HG03558 (cell line): Measurements from ENCODE around the gene UST.
"Not testable (repeated sequence)": the region's sequence is repeated elsewhere in the genome, so short reads cannot be mapped to it uniquely, and the experiment has no call there.

ENCODE experiments used
- ATAC-seq: cut with Tn5 transposase; IDR thresholded peaks from one replicate; pipeline ENCODE4 v1.9.1; 2021; ENCODE audit warnings: moderate number of reproducible peaks; ENCODE audit not compliant: unreplicated experiment; ENCODE audit errors: extremely low read depth

The UST gene

GRCh38 chr6:148987982-148988381, 241.2 kb downstream of the UST start:
- ATAC-seq: no peak

DNA sequence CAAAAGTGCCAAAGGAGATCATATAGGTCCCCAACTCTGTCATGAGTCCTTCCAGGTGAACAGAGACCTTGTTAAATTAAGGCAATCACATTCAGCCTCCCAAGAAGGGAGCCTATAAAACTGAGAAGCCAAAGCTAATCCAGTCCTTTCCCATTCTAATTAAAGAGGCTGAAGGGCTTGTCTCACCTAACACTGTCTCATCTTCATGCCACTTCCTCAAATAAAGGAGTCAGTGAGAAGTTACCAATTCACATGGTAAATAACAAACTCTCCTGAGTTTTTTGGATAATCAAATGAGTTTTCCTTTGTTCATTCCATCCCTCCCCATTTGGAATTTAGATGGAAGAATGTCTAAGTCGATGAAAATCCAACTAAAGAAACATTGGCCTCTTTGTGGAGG, 242.8 kb downstream of the UST start:
- no peak for ATAC-seq

- no peak for ATAC-seq
Measured at GRCh38 chr6:148990403-148990802, 243.6 kb downstream of the UST start.

DNA sequence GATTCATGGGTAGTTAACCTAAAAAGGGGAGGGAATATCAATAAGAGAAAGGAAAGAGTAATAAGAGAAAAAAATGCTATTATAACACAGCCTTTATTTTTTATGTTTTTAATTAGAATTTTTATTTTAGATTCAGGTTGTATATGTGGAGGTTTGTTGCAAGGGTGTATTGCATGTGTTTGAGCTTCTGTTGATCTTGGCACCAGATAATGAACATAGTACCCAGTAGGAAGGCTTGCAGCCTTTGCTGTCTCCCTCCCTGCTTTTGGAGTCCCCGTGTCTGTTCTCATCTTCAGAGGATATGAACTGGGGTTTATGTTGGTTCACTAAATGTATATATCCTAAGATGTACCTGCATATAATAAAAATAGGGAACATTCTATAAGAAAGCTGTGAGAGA, 250.0 kb downstream of the UST start:
- no peak for ATAC-seq

GRCh38 chr6:148997865-148998264, 251.0 kb downstream of the UST start:
- no peak for ATAC-seq

DNA sequence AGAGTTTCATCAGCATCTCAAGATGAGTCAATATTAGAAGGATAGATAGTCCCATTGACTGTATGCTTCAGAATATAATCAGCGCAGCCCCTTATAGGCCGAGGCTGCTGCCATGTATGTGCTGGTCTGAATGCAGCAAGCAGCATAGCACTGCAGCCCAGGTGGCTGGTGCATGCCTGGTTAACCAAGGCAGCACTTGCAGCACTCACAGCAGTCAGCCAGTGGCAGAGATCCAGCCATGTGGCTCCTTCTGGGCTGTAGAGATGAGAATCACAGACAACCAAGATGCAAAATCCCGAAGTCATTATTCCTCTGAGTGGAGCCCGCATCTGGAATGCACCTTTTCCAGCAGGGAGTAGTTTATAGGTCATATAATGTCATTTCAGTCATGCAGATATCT, 251.9 kb downstream of the UST start:
- ATAC-seq: no peak

DNA sequence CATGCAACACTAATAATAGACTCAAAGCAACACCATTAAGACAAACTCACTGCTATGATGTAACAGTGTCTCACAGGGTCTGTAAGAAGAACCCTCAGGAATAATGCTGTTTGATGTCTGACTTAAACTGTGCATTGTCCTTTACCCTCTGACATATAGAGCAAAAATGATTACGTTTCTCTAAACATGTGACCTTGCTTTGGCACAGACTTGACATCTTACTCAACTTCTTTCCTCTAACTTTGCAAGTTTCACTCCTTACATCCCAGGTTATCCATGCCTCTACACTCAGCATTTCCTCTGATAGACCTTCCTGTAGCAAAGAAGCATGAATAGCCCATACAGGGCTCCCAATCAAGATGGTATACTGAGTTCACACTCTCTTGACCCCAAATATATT, 252.7 kb downstream of the UST start:
- no peak for ATAC-seq

- ATAC-seq: no peak
Measured at GRCh38 chr6:148999929-149000468, 253.2 kb downstream of the UST start.

- no peak for ATAC-seq
Measured at GRCh38 chr6:149001422-149001821, 254.6 kb downstream of the UST start.

- ATAC-seq: no peak
Measured at GRCh38 chr6:149003560-149003959, 256.7 kb downstream of the UST start.

DNA sequence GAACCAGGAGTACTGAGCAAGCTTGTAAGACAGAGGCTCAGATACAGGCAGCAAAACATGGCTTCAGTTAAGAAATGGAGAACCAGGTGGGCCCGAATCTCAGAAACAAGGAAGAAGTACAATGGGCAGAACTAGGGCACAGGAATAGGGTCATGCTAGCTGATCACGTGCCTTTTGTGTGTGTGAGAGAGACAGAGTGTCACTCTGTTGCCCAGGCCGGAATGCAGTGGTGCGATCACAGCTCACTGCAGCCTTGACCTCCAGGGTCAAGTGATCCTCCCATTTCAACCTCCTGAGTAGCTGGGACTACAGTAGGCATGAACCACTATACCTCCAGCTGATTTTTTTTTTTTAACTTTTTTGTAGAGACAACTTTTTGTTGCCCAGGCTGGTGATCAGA, 257.8 kb downstream of the UST start:
- ATAC-seq: no peak

DNA sequence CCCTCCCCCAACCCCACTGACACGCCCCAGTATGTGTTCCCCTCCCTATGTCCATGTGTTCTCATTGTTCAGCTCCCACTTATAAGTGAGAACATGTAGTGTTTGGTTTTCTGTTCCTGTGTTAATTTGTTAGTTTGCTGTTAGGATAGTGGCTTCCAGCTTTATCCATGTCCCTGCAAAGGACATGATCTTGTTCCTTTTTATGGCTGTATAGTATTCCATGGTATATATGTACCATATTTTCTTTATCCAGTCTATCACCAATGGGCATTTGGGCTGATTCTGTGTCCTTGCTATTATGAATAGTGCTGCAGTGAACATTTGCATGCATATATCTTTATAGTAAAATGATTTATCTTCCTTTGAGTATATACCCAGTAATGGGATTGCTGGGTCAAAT, 259.4 kb downstream of the UST start:
- not testable (repeated sequence) for ATAC-seq

- no peak for ATAC-seq
Measured at GRCh38 chr6:149006671-149007070, 259.8 kb downstream of the UST start.

DNA sequence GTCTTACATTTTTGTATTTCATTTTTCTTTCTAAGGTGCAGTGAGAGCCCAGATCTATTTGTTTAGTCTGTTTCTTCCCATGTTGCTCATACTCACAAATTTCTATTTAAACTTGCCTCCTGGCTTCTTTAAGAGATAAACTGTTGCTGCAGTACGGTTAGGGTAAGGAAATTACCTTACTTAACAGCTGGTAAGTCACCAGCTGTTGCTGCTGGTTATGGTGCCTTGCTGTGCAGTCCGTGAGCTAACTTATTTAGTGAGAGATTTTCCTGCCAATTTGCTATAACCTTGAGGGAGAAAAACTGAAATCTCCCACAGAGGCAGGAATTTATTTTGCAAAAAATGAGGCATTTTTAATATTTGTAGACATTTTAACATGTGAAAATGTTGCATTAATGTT, 261.0 kb downstream of the UST start:
- ATAC-seq: no peak

DNA sequence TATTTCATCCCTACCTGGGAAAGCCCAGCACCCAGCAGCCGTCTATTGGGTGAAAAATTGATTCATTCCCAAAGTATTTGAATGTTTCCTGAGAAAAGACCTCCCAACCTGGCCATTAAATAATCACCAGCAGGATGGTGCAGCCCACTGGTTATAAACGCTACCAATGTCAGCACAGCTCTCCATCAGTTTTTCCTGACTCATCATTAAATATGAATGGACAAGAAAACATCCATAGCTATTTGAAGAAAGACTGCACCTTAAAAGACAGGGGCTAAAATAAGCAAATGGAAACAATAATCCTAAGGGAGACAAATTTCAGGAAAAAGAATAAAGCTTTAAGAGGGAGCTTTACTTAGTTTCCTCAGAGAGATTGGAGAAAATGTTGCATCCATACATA, 261.9 kb downstream of the UST start:
- no peak for ATAC-seq

GRCh38 chr6:149012040-149012545, 265.3 kb downstream of the UST start:
- no peak for ATAC-seq

- no peak for ATAC-seq
Measured at GRCh38 chr6:149013586-149014344, 266.9 kb downstream of the UST start.

DNA sequence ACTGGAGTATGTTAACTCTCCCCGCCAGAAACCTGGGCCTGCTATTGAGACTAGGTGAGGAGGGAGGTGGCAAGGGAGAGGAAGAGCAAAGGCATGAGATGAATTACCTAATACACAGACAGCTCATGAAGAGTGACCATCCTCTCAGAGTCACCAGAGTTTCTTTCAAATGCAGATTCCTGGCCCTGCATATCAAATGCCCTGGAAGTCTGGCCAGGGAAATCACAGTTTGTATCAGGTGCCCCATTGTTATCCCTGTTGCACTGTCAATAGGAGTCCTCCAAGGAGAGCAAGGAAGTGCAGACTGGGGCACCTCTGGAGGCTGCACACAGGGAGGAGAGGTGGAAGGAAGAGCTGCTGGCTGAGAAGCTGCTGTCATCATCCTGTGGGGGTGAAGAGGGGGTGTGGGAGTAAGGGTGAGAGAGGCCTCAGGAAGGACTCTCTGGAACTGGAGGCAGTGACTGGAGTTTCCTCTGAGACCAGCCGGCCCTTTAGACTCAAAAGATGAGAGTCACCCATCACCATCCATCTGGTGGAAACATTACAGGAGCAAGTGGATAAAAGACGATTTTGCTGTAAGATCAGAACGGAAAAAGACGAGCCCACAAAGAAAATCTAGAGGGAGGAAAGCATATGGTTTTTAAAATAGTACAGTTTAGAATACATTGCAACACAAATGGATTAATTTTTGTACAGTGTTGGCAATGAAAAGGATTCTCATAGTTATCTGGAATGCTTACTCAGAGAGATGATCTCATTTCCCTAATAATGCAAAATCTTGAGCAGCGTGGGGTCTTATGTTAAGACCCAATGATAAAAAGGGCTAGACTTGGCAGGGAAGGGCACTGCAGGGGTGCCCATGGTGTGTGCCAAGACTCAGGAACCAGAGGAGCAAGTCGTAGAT, 268.1 kb downstream of the UST start:
- ATAC-seq: no peak

- no peak for ATAC-seq
Measured at GRCh38 chr6:149015535-149016525, 269.0 kb downstream of the UST start.

- no peak for ATAC-seq
Measured at GRCh38 chr6:149016716-149017115, 269.9 kb downstream of the UST start.
